HG03139 (cell line): ENCODE results near the gene NEK5.
"Not testable (repeated sequence)": the region's sequence is repeated elsewhere in the genome, so short reads cannot be mapped to it uniquely, and the experiment has no call there.

Source experiments
- ATAC-seq: cut with Tn5 transposase; IDR thresholded peaks from one replicate; pipeline ENCODE4 v1.9.1; 2021; ENCODE audit not compliant: unreplicated experiment

The NEK5 gene, protein sequence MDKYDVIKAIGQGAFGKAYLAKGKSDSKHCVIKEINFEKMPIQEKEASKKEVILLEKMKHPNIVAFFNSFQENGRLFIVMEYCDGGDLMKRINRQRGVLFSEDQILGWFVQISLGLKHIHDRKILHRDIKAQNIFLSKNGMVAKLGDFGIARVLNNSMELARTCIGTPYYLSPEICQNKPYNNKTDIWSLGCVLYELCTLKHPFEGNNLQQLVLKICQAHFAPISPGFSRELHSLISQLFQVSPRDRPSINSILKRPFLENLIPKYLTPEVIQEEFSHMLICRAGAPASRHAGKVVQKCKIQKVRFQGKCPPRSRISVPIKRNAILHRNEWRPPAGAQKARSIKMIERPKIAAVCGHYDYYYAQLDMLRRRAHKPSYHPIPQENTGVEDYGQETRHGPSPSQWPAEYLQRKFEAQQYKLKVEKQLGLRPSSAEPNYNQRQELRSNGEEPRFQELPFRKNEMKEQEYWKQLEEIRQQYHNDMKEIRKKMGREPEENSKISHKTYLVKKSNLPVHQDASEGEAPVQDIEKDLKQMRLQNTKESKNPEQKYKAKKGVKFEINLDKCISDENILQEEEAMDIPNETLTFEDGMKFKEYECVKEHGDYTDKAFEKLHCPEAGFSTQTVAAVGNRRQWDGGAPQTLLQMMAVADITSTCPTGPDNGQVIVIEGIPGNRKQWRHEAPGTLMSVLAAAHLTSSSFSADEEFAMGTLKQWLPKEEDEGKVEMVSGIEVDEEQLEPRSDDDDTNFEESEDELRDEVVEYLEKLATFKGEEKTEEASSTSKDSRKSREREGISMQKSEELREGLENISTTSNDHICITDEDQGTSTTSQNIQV

DNA sequence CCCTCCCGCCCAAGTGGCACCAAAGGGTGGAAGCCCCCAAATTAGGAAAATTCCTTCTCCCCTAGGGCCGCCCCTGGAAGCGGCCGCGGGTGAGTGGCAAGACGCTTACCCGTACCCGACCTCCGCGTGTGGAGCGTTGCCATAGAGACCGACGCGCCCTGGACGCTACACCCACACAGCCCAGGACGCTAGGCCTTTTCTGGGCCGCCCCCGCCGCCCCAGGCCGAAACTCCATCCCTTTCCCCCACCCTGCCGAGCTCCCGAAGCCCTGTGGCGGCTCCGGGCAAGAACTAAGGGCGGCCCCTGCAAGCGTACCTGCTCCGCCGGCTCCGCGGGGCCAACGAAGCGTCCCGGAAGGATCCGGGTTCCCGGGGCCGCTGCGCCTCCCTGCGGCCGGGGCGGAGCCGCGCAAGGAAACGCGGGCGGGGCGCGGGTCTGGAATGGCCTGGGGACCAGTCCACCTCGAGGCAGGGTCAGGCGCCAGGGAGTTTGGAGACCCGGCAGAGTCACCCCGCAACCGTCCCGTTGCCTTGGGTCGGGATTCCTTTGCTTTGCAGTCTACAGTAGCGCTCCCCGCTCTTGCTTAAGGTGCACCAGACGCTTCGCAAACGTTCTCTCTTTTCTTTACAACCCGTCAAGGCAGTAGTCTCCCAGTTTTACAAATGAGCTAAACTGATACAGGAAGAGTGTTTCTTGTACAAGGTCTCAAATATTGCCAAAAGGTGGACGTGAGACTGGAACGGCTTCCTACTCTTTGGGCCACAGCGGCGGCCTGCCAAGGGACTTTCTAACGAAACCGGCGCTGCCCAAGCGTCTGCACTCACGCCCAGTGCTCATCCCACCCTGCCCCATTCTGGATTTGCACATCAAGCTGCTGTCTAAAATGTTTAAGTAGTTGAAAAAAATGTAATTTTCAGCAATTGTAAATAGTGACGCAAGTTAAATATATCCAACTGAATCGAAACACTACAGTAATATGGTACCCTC lies at the start of gene NEK5:
Gene NEK5 (minus strand): TSS at position 360 of the 987 bp plus-strand sequence. CDS start 1,591 bp downstream, outside the sequence.
- ATAC-seq = peak; percentile 58

DNA sequence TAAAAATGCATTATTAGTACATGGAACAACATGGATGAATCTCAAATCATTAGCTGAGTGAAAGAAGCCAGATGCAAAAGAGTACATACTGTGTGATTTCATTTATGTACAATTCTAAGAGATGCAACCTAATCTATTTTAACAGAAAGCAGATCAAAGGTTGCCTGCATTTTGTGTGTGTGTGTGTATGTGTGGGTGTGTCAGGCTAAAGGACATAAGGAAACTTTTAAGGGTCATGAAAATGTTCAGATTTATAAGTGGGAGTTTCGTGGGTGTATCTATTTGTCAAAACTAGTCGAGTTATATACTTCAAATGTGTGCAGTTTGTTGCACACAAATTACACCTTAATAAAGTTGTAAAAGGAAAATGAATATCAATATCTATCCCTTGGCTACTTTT lies 48.4 kb upstream of the NEK5 start:
- ATAC-seq = no peak

DNA sequence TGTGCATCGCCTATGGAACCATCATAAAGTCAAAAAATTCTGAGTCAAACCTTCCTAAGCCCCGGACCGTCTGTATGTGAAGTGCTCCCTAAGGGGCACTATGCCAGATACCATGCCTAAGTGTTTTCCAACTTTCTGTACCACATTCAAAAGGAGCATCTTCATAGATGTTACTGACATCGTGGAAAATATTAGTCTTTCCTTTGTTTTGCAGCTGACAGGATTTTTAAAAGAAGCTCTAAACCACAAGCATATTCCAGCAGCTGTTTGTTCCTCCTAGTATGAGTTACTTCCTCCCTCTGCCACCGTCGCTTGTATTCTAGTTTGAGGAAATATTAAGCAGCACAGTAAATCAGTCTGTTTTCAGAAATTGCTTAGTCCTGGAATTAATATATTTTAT lies 45.1 kb upstream of the NEK5 start:
- not testable (repeated sequence) for ATAC-seq

DNA sequence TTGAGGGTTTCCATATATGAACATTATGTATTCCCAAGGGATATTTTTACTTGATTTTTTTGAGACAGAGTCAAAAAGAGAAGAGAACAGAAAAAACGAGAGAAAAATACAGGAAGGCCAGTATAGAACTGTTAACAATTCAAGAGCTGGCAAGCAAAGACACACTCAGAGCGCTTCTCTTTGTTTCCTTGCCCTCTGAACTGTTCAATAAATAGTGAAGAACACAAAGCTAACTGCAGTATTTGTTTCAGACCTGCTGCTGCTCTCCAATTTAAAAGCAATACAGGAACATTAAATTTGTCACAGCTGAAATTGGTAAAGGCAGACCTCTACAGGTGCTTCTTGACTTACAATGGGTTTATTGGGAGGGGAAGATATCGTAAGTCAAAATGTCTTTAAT lies 44.5 kb upstream of the NEK5 start:
- no peak for ATAC-seq

DNA sequence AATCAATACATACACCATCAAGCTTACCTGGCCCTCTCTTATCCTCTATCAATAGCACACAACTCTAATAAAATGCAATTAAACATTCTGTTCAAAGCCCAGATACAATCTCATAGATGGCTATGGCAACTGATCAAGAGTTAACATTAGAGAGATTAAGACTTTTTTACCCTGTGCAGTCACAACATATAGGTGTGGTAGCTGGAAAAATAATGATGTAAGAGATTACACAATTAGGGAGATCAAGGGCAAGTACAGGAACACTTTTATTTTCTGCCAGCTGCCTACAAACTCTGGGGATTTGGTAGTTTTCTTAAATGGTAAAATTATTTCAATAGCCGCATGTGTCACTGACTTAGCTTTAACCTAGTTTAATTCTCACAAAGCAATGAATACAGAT lies 42.8 kb upstream of the NEK5 start:
- not testable (repeated sequence) for ATAC-seq

DNA sequence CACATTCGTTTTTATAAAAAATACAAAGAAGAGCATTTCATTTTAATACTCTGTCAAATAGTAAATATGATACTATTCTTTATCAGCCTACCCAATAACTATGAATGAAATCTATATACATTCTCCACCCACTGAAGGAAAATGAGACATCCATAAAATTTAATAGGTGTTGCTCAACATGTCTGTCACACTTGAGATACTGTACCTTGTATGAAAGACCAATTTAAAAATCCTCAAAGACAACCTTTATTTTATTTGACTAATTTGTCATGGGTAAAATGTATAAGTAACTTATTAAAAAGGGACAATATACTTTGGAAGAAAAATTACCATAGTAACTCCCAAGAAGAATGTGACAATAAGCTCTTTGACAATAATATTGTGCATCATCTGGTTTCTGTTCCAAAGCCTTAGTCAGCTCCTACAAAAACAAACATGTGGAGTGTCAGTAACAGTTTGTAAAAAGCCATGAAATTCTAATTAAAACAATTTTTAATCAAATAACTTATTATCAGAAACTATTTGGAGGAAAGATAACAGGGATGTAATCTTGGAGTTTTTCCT lies 42.0 kb upstream of the NEK5 start:
- not testable (repeated sequence) for ATAC-seq

DNA sequence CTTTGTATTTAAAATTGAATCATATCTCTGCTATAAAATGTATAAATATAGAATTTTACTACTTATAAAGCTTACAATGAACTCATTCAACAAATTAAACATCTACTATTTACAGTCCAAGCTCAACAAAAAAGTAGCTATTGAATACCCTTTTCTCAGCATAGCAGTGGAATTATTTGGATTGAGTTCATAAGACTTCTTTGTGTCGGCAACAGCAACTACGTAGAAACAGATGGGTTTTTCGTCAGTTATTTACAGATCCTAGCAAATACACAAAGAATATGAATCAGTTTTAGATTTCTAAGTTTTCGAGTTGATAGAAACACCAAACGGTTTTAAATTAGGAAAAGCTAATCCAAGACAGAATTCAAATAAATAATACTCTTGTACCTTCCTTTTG lies 41.0 kb upstream of the NEK5 start:
- ATAC-seq = no peak

DNA sequence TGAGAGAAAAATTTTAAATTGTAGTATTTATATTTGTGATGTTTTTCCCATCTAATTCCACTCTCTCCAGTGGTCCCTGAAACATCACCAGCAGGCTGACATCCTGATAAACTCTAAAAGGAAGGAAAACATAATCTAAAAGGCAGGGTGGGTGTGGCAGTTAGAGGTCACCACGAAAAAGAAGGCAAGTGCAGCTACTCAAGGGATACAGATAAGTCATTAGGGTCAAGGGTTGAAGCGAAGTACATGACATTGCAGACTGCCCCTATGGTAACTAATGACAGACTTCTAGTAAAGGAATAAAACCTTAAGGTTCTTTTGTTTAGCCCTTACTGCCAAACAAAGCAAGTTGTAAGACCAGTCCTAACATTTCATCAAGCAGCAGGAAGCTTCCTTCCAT lies 36.5 kb upstream of the NEK5 start:
- no peak for ATAC-seq

DNA sequence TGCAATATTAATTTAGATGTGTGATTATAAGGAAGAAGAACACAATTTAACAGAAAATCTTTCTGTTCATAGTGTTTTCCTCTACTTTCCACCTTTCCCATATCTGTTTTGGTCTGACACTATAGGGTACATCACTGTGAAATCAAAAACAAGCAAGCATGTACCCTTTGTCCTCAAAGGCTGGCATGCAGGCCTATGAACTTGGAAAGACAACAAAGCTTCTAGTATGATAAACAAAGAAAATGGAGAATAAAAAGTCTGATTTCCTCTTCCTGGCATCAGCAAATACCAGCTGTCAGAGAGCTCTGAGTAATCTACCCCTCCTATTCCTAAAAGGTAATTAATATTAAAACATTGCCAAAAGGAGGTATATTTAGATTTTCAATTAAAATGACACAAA lies 36.1 kb upstream of the NEK5 start:
- no peak for ATAC-seq

DNA sequence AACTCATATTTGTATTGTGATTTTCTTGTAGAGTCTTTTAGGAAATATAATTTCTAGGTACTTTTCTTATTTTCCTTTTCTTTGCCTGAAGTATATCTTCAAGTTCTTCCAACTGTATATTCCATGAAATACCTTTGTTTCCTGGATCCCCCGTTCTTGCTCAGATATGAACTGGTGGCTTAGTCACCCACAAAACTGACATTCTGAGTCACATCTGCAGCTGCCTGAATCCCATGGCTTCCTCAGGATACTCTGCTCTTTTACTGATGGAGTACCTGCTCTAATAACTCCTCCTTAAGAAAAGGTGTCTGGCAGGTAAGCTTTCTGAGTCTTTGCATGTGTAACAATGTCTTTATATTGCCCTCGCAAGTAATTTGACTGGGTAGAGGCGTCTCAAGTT lies 35.0 kb upstream of the NEK5 start:
- not testable (repeated sequence) for ATAC-seq

DNA sequence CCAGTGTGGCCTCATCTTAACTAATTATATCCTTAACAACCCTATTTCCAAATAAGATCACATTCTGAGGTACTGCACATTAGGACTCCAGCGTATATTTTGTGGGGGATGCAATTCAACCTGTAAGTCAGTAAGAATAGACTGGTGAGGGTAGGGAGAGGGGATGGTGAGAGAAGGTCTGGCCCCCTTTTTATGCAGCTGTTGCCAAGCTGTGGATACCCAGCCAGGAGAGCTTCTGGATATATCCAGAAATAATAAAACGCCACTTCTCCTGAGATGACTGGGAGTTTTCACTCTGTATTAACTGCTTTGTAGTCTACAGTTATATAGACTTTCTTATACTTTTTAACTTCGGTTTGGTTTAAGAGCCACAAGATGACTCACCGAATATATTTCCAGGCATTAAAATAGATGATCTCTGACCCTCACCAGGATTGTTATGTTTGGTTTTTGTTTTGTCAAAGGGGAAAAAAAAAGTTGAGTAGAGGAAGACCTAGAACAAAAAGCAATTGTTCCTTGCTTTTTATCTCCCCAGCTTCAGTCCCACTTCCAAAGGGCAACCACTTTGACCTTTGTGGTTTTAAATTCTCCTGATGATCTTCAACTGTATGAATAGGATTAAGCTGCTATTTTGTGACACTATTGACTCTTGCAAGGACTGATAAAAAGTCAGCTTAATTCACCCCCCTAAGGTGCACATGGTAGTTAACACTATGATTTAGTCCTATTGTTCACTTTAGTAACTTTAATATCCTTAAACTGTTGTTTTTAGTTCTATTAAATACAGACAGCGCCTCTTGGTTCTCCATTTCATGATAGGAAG lies 33.6 kb upstream of the NEK5 start:
- no peak for ATAC-seq

DNA sequence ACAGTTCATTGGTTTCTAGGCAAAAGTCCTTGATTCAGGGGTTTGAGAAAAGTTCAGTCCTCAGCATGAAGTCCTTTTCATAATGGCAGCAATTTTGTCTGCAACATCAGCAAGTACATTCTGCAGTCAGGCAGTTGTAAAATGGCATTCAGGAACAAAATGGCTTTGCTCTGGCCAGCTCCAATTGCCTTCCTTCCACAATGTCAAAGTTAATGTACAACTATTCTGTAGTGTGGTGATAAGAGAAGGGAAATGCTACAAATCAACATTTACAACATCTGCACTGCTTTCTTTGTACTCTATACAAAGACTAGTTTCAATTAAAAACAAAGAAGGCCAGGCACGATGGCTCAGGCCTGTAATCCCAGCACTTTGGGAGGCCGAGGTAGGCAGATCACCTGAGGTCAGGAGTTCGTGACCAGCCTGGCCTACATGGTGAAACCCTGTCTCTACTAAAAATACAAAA lies 32.3 kb upstream of the NEK5 start:
- no peak for ATAC-seq

DNA sequence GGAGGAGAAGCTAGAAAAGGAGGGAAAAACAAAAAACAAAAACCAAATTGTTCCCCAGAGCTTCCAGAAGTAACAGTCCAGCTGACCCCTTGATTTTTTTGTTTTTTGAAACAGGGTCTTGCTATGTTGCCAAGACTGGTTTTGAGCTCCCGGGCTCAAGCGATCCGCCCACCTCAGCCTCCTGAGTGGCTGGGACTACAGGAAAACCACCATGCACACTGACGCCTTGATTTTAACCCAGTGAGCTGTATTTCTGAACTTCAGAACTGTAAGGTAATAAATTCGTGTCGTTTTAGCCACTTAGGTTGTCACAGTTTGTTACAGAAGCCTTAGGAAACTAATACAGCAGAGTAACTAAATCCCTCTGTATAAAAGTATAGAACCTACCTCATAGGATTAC lies 31.6 kb upstream of the NEK5 start:
- no peak for ATAC-seq

DNA sequence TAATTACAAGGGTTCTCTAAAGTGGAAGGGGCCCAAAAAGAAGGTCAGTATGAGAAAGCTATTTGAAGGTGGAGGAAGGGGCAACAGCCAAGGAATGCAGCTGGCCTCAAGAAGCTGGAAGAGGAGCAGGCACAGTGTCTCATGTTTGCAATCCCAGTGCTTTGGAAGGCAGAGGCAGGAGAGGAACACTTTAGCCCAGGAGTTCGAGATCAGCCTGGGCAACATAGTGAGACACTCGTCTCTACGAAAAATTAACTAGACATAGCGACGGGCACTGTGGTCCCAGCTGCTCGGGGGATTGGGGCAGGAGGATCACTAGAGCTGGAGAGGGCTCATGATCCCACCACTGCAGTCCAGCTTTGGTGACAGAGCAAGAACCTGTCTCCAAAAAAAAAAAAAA lies 31.2 kb upstream of the NEK5 start:
- ATAC-seq = no peak

DNA sequence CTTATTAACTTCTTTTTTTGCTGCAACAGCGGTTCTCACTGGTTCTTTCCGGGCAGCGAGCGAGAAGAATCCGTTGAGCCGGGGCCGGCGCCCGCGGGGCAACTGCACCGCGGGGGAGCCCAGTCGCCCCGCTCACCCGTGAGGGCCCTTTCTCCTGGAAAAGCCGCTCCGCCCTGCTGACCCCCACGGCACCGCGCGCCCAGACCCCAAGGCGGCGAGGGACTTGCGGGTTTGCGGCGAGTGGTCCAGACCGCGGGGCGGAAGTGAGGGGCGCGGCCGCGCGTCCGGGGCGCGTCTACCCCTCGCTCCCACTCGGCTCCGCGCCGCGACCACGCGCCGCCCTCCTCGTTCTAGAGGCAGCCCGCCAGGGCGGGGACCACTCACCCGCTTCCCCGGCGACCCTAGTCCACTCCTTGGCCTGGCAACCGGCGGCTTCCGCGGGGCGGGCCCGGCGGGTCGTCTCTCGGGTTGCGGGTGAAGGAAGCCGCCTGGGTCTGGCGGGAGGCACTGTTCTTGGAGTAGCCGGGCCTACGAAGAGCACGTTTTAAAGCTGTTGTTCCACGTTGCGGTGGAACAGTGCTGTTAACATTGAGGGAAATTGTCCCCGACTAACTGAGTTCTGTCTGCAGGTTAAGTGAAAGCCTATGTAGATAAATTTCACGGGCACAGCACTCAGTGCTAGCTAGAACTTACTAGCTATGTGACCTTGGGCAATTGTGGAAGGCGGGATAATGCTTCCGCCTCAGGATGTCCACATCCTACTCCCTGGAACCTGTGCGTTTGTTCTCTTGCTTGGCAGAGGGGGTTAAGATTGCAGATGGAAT lies 30.5 kb upstream of the NEK5 start, which contains the start of gene NEK3:
Gene NEK3 (minus strand): TSS at position 439 of the 824 bp plus-strand sequence. CDS start 3,406 bp downstream, outside the sequence.
- peak; percentile 65 for ATAC-seq

DNA sequence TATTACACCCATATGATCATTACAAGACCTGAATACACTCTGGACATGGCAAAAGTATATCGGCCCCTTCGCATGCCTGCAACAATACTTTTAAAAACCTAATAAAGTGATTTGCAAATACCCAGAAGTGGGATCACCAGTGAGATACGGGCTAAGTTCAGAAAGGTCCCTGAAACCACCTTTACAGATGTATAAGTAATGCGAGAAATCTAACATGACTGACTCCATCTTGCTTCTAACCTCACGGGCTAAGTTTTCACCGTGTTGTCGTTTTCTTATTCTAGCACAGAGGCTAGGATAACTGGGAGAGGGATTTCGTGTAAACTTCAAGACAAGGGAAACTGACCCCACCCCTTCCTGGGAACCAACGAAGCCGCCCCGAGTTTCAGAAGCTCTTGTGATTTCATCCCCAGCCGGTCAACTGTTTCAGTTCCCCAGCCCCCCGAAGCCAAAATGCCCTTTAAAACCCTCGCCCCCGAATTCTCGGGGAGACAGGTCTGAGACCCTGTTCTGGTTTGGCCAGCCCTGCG lies 29.8 kb upstream of the NEK5 start:
- ATAC-seq = peak; percentile 11

DNA sequence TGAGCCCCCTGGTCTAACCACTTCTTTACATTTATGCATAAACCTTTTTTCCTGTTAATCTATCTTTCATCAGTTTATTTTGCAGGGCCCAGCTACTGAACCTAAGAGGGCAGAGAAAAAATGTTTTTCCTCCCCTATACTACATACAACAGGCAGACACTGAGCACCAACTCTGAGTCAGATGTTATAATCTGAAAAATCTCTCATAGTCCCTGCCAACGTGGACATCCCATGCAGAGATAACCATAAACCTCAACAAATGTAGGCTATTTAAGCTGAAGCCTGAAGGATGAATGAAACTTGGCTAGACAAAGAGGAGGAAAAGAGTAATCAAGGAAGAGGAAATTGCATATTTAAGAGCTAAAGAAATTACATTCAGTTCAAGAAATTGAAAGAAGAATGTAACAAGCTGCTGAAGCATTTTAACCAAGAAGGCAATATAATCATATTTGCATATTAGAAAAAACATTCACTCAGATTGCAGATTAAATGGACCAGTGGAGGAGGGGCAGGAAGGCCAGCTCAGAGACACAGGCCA lies 27.9 kb upstream of the NEK5 start:
- no peak for ATAC-seq

DNA sequence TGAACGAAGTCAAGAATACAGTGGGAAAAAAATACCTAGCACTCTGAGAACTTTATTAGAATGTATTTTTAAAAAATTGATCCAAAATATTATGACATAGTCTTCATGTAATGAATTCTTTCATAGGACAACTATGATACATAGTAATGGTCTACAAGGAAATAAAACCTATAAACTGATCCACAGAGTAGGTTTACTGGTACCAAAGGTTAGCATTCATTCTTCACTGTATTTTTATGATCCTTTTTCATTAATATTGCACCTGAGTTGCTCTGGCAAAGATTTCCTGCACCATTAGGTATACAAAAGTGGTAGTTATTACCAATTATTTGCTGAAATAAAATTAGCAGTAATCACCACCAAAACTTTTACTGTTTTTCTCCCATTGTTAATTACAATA lies 26.3 kb upstream of the NEK5 start:
- ATAC-seq = no peak
